ENCODE results near the gene ARL10. TPM values are rescaled to one million over a fixed set of nuclear protein-coding genes. Genes with fewer than 3 reads are reported as not detected.

Gene ARL10
- polyA plus RNA-seq, 3 donors: 0.04 to 0.93 TPM; not detected in 1

DNA sequence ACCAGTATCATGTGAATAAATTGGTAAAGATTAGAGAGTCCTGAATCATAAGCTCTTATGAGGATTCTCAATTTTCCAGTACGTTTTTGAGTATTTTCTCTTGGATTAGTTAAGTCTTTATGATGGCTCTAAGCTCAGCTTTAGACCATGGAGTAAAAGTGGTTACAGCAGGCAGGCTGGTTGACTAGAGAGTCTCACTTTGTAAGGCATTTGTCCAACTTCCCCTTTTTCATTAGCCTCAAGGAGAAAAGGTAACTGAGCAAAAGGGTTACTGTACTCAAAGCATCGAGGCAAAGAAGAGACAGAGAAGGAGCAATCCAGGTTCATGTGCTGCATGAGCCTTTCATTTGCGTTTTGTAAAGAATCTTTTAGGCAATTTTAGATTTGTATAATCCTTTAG lies 14.6 kb downstream of the ARL10 start:
- no peaks in the 10 kb centered on the region for H3K79me2 ChIP-seq (ENCODE audit: insufficient read depth, low read length)
- DNase-seq: no peak
- TF ChIP-seq, protein P1, sequence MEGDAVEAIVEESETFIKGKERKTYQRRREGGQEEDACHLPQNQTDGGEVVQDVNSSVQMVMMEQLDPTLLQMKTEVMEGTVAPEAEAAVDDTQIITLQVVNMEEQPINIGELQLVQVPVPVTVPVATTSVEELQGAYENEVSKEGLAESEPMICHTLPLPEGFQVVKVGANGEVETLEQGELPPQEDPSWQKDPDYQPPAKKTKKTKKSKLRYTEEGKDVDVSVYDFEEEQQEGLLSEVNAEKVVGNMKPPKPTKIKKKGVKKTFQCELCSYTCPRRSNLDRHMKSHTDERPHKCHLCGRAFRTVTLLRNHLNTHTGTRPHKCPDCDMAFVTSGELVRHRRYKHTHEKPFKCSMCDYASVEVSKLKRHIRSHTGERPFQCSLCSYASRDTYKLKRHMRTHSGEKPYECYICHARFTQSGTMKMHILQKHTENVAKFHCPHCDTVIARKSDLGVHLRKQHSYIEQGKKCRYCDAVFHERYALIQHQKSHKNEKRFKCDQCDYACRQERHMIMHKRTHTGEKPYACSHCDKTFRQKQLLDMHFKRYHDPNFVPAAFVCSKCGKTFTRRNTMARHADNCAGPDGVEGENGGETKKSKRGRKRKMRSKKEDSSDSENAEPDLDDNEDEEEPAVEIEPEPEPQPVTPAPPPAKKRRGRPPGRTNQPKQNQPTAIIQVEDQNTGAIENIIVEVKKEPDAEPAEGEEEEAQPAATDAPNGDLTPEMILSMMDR (IDR thresholded peaks at IDR 0.05): no peak
- Mint-ChIP-seq H3K36me3 (peaks cover 32 to 36% of the 10 kb centered on the region in 2 donors), H3K27ac (no peak overlapping the region), H3K4me3 (no peak overlapping the region), H3K27me3 (ENCODE audit: low read depth in 3 of 3) (peaks cover 0 to 2% (median 0%) of the 10 kb centered on the region in 3 donors), H3K4me1 (no peaks in the 10 kb centered on the region), H3K9me3 (no peaks in the 10 kb centered on the region)
- H3K4me3 ChIP-seq (replicated peaks in 1 of 3; ENCODE audit: low read depth in 2 of 3, low read length in 3 of 3): no peak overlapping the region
- H3K27me3 ChIP-seq (ENCODE audit: control insufficient read depth in 2 of 2, insufficient read depth in 2 of 2, low read length in 2 of 2): no peaks in the 10 kb centered on the region
- no peaks in the 10 kb centered on the region for H3K4me1 ChIP-seq (ENCODE audit: control insufficient read depth in 1 of 2, insufficient read depth in 2 of 2, low read length in 2 of 2)
- intact Hi-C loops (cut with micrococcal nuclease): loop anchor here in 1 of 2 donors (10.0 kb wide), 1 partner anchor 155 kb away; the partner anchor contains the start of gene RNF44
- H3K9ac ChIP-seq (ENCODE audit: insufficient read depth, low read length, poor library complexity, severe bottlenecking): no peak overlapping the region
- H3K9me3 ChIP-seq (replicated peaks in 1 of 2; ENCODE audit: control insufficient read depth in 1 of 2, insufficient read depth in 1 of 2, low read length in 2 of 2): no peaks in the 10 kb centered on the region
- no peak overlapping the region for H3K27ac ChIP-seq (ENCODE audit: low read depth in 1 of 2, low read length in 2 of 2)
- peaks cover 5% of the 10 kb centered on the region for H4K20me1 ChIP-seq (ENCODE audit: insufficient read depth, low read length)
- no peak overlapping the region for H3K4me2 ChIP-seq (replicated peaks; ENCODE audit: extremely low read depth, low read length, poor library complexity, severe bottlenecking)
- H2AFZ ChIP-seq (ENCODE audit: insufficient read depth, low read depth, low read length, poor library complexity, severe bottlenecking): no peak overlapping the region
- WGBS (ENCODE audit: insufficient coverage): 58% methylated on average over 2 of the region's 3 CpGs
- H3K36me3 ChIP-seq (replicated peaks in 1 of 2; ENCODE audit: control insufficient read depth in 1 of 2, insufficient read depth in 2 of 2, low read length in 2 of 2): peaks cover 32 to 42% of the 10 kb centered on the region in 2 donors

- H3K4me3 Mint-ChIP-seq: no peak overlapping the region
- intact Hi-C loops (cut with micrococcal nuclease): loop anchor here in 1 of 2 donors (10.0 kb wide), 1 partner anchor 153 kb away; the partner anchor contains the start of gene RNF44
- no peak for DNase-seq
Measured at GRCh38 chr5:176381423-176381822, 16.1 kb downstream of the ARL10 start.

More at GRCh38 chr5:176381423-176381822, 16.1 kb downstream of the ARL10 start:
- WGBS (ENCODE audit: insufficient coverage): 96% methylated on average over 3 of the region's 3 CpGs
- Histone ChIP-seq H3K79me2 (ENCODE audit: insufficient read depth, low read length) (peaks cover 7% of the 10 kb centered on the region), H3K27me3 (ENCODE audit: control insufficient read depth in 2 of 2, insufficient read depth in 2 of 2, low read length in 2 of 2) (no peaks in the 10 kb centered on the region), H3K9ac (ENCODE audit: insufficient read depth, low read length, poor library complexity, severe bottlenecking) (no peak overlapping the region), H3K27ac (ENCODE audit: low read depth in 1 of 2, low read length in 2 of 2) (no peak overlapping the region), H3K4me3 (replicated peaks in 1 of 3; ENCODE audit: low read depth in 2 of 3, low read length in 3 of 3) (no peak overlapping the region), H3K4me2 (replicated peaks; ENCODE audit: extremely low read depth, low read length, poor library complexity, severe bottlenecking) (no peak overlapping the region), H3K4me1 (ENCODE audit: control insufficient read depth in 1 of 2, insufficient read depth in 2 of 2, low read length in 2 of 2) (no peaks in the 10 kb centered on the region), H3K9me3 (replicated peaks in 1 of 2; ENCODE audit: control insufficient read depth in 1 of 2, insufficient read depth in 1 of 2, low read length in 2 of 2) (no peaks in the 10 kb centered on the region), H3K36me3 (replicated peaks in 1 of 2; ENCODE audit: control insufficient read depth in 1 of 2, insufficient read depth in 2 of 2, low read length in 2 of 2) (peaks cover 39 to 58% of the 10 kb centered on the region in 2 donors), H2AFZ (ENCODE audit: insufficient read depth, low read depth, low read length, poor library complexity, severe bottlenecking) (no peak overlapping the region), H4K20me1 (ENCODE audit: insufficient read depth, low read length) (peaks cover 5% of the 10 kb centered on the region)
- TF ChIP-seq, protein P1 (IDR thresholded peaks at IDR 0.05): no peak
- Mint-ChIP-seq H3K27ac (no peak overlapping the region), H3K36me3 (peaks cover 44 to 48% of the 10 kb centered on the region in 2 donors), H3K4me1 (peaks cover 6% of the 10 kb centered on the region), H3K27me3 (ENCODE audit: low read depth in 3 of 3) (peaks cover 0 to 2% (median 0%) of the 10 kb centered on the region in 3 donors), H3K9me3 (no peaks in the 10 kb centered on the region)
